K562 (cell line): ENCODE results near the gene DNAI1. TPM values are rescaled to one million over a fixed set of nuclear protein-coding genes. Genes with fewer than 3 reads are reported as not detected.

Experiments
- BCL6 ChIP-seq: fragments of 250-450 bp; sonication (Bioruptor Pico); IDR thresholded peaks from 2 replicates; pipeline ENCODE4 v1.4.0; 2020
- HNRNPH1 ChIP-seq: fragments of 200-400 bp; formaldehyde crosslinking; optimal IDR thresholded peaks from 2 replicates; pipeline ENCODE3; 2017; ENCODE audit warnings: low read depth, mild to moderate bottlenecking, low read length, moderate library complexity
- JUN ChIP-seq, 2 experiments: sonication (generic) in 1 of 2; formaldehyde crosslinking in 1 of 2; IDR thresholded peaks; 2 replicates each; pipeline versions ENCODE4 v1.6.1 to v1.8.0; 2012 to 2022; ENCODE audit warnings: borderline replicate concordance in 2 of 2, mild to moderate bottlenecking in 2 of 2, improper control_type of control experiment in 1 of 2, low read depth in 1 of 2, low read length in 1 of 2, missing genetic modification reagents in 1 of 2
- JUND ChIP-seq, 2 experiments: IDR thresholded peaks; 2 replicates in 1 of 2; 3 replicates in 1 of 2; pipeline ENCODE4 v1.6.1; 2011; ENCODE audit warnings: borderline replicate concordance in 2 of 2, low read depth in 2 of 2, low read length in 2 of 2, improper control_type of control experiment in 1 of 2, missing biosample characterization in 1 of 2, missing genetic modification characterization in 1 of 2, missing genetic modification reagents in 1 of 2
- MED1 ChIP-seq: sonication (generic); formaldehyde crosslinking; IDR thresholded peaks from 2 replicates; pipeline ENCODE4 v1.8.1; 2023; ENCODE audit warnings: missing genetic modification reagents, borderline replicate concordance
- MYC ChIP-seq, 2 experiments: fragments of 250-450 bp in 1 of 2; sonication (Bioruptor Pico) in 1 of 2; IDR thresholded peaks; 2 replicates each; pipeline versions ENCODE4 v1.5.1 to v1.6.1; 2012 to 2021; ENCODE audit warnings: low read depth in 2 of 2, borderline replicate concordance in 1 of 2, improper control_type of control experiment in 1 of 2, low read length in 1 of 2, mild to moderate bottlenecking in 1 of 2, moderate library complexity in 1 of 2
- NFE2 ChIP-seq: IDR thresholded peaks from 2 replicates; pipeline ENCODE4 v1.6.1; 2014; ENCODE audit warnings: antibody characterized with exemption, low read depth
- PHB2 ChIP-seq: fragments of 450-650 bp; IDR thresholded peaks from 2 replicates; pipeline ENCODE4 v1.6.1; 2017; ENCODE audit warnings: low read depth
- POLR2H ChIP-seq: IDR thresholded peaks from 2 replicates; pipeline ENCODE4 v1.6.1; 2016; ENCODE audit warnings: missing genetic modification characterization, low read depth, mild to moderate bottlenecking, control low read depth, missing compliant biosample characterization, moderate library complexity
- RFX5 ChIP-seq: IDR thresholded peaks from 2 replicates; pipeline ENCODE4 v1.6.1; 2011; ENCODE audit warnings: low read depth, mild to moderate bottlenecking, improper control_type of control experiment, low read length
- ZBTB43 ChIP-seq: sonication (generic); formaldehyde crosslinking; IDR thresholded peaks from 2 replicates; pipeline ENCODE4 v1.8.0; 2023; ENCODE audit warnings: mild to moderate bottlenecking, missing genetic modification reagents
- ZFP36 ChIP-seq: fragments of 150-350 bp; IDR thresholded peaks from 2 replicates; pipeline ENCODE4 v1.6.1; 2018; ENCODE audit warnings: low read length, low read depth; ENCODE audit not compliant: partially characterized antibody
- ZNF146 ChIP-seq: IDR thresholded peaks from one replicate; pipeline ENCODE4 v1.6.1; 2018; ENCODE audit warnings: missing compliant biosample characterization; ENCODE audit not compliant: unreplicated experiment
- ZNF232 ChIP-seq: sonication (generic); formaldehyde crosslinking; IDR thresholded peaks from 2 replicates; pipeline ENCODE4 v1.8.0; 2022; ENCODE audit warnings: mild to moderate bottlenecking, missing genetic modification reagents
- ZNF445 ChIP-seq: fragments of 250-450 bp; sonication (Bioruptor Pico); IDR thresholded peaks from 2 replicates; pipeline ENCODE4 v1.4.0; 2020; ENCODE audit warnings: low read depth, mild to moderate bottlenecking, moderate library complexity
- polyA plus RNA-seq, 8 experiments: library from polyadenylated mRNA; depleted of rRNA in 4 of 8; stranded (reverse) in 5 of 8; unstranded in 3 of 8; fragments of >200 nt; fragmentation: Nextera tagmentation in 2 of 8; fragmentation: Illumina TruSeq in 1 of 8; extraction: Ambion mirVana in 2 of 8; extraction: Trizol in 1 of 8; gene quantifications; 2 replicates each; pipeline versions ENCODE4 v1.2.1 to v1.2.3, GENCODE V29; 2011 to 2014; ENCODE audit warnings: inconsistent platforms in 1 of 8, missing spikeins in 1 of 8
- total RNA-seq, 7 experiments: library from RNA; depleted of rRNA in 6 of 7; stranded (reverse); fragments of >200 nt in 6 of 7; fragmentation: Illumina TruSeq in 2 of 7; extraction: Trizol in 2 of 7; gene quantifications; 2 replicates each; pipeline versions ENCODE4 v1.2.1 to v1.2.3, GENCODE V29; 2011 to 2021; ENCODE audit warnings: low replicate concordance in 1 of 7
- TF ChIP-seq, protein P1 (sequence below), 2 experiments: fragments of 450-650 bp in 1 of 2; sonication (generic) in 1 of 2; formaldehyde crosslinking in 1 of 2; IDR thresholded peaks in 1 of 2; conservative IDR thresholded peaks in 1 of 2; 2 replicates each; pipeline versions ENCODE4 v1.6.1 to v1.8.1; 2016 to 2023; ENCODE audit warnings: mild to moderate bottlenecking in 2 of 2, moderate library complexity in 2 of 2, inconsistent platforms in 1 of 2, missing genetic modification reagents in 1 of 2
- TF ChIP-seq, protein P2 (sequence below), 2 experiments: IDR thresholded peaks; 2 replicates each; pipeline ENCODE4 v1.6.1; 2012; ENCODE audit warnings: improper control_type of control experiment in 2 of 2, low read depth in 2 of 2, low read length in 2 of 2, borderline replicate concordance in 1 of 2

Gene DNAI1
- total and polyA plus RNA-seq, 9 of the 15 experiments (the other 6 are each of a cell fraction or from before 2014, with no cell fraction given): 0.01 to 0.17 (median 0.04) TPM; not detected in 6

DNA sequence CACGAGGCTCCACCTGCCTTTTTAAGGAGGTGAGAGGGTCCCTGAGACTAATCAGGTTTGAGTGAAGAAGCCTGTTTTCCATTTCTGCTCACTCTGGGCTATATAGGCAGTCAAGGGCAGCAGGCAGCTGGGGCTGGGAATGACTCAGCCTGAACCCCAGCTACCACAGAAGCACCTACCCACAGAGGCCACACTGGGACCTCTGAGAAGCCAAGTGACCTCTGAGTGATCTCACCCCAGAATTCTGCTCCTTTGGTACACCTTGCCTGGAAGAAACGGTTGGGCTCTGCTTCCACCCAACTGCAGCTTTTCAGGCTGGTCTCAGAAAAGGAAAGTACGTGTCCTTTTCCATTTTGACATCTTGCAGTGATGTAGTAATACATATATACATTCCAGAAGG is 7.1 kb upstream of the DNAI1 start (continued):
- TF ChIP-seq, protein P1, sequence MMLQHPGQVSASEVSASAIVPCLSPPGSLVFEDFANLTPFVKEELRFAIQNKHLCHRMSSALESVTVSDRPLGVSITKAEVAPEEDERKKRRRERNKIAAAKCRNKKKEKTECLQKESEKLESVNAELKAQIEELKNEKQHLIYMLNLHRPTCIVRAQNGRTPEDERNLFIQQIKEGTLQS (IDR thresholded peaks at IDR 0.05): peak; percentile 52; the same call in 1 of the 2 replicates
- TF ChIP-seq, protein P1 (CRISPR knock-in tag; conservative IDR thresholded peaks at IDR 0.05): no peak
- no peak for TF ChIP-seq PHB2
- TF ChIP-seq ZFP36: no peak
- no peak for TF ChIP-seq ZNF445
- no peak for TF ChIP-seq HNRNPH1
- peak; percentile 46; the same call in 1 of the 2 replicates for TF ChIP-seq JUN (IDR thresholded peaks at IDR 0.05; ENCODE audit: borderline replicate concordance, low read depth, low read length)
- TF ChIP-seq JUN (CRISPR knock-in tag; IDR thresholded peaks at IDR 0.05; ENCODE audit: borderline replicate concordance): no peak
- peak; percentile 75 for TF ChIP-seq NFE2
- no peak for TF ChIP-seq BCL6 (CRISPR knock-in tag)
- no peak for TF ChIP-seq MED1 (CRISPR knock-in tag)
- TF ChIP-seq ZNF232: no peak
- TF ChIP-seq JUND (IDR thresholded peaks at IDR 0.05; ENCODE audit: borderline replicate concordance, low read depth, low read length): peak; percentile 53; the same call in 1 of the 2 replicates
- TF ChIP-seq JUND (tag; IDR thresholded peaks at IDR 0.05; ENCODE audit: borderline replicate concordance, low read depth, low read length): no peak
- no peak for TF ChIP-seq ZNF146 (CRISPR knock-in tag)
- TF ChIP-seq ZBTB43: no peak
- TF ChIP-seq, protein P2, sequence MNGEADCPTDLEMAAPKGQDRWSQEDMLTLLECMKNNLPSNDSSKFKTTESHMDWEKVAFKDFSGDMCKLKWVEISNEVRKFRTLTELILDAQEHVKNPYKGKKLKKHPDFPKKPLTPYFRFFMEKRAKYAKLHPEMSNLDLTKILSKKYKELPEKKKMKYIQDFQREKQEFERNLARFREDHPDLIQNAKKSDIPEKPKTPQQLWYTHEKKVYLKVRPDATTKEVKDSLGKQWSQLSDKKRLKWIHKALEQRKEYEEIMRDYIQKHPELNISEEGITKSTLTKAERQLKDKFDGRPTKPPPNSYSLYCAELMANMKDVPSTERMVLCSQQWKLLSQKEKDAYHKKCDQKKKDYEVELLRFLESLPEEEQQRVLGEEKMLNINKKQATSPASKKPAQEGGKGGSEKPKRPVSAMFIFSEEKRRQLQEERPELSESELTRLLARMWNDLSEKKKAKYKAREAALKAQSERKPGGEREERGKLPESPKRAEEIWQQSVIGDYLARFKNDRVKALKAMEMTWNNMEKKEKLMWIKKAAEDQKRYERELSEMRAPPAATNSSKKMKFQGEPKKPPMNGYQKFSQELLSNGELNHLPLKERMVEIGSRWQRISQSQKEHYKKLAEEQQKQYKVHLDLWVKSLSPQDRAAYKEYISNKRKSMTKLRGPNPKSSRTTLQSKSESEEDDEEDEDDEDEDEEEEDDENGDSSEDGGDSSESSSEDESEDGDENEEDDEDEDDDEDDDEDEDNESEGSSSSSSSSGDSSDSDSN (IDR thresholded peaks at IDR 0.05; ENCODE audit: borderline replicate concordance in 1 of 2, low read depth in 2 of 2, low read length in 2 of 2): no peak
- TF ChIP-seq RFX5: no peak
- TF ChIP-seq MYC (IDR thresholded peaks at IDR 0.05; ENCODE audit: low read depth, low read length): no peak
- TF ChIP-seq MYC (CRISPR knock-in tag; IDR thresholded peaks at IDR 0.05; ENCODE audit: borderline replicate concordance, low read depth): no peak
- TF ChIP-seq POLR2H (tag): no peak
